ENCODE measurements around the gene TRANK1. TPM values are rescaled to one million over a fixed set of nuclear protein-coding genes. Genes with fewer than 3 reads are reported as not detected.

Gene TRANK1
- total RNA-seq, 2 experiments from 2014 or later = 12.0 to 13.2 TPM

DNA sequence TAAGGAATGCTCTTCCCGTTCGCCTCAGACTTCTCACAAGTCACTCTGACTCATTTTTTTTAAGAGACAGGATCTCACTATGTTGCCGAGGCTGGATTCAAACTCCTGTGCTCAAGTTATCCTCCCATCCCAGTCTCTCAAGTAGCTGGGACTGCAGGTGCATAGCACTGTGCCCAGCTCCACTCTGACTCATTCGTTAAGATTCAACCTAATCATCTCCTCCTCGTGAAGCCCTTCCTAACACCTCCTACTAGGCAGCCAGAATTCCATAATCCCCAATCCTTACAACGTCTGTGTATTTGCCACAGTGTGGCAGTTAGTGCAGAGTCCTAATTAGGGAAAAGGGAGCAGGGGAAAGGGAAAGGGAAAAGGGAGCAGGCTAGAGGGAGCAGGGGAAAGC is 154.1 kb downstream of the TRANK1 start:
- intact Hi-C loops (cut with DNase I, micrococcal nuclease) = no loop called here
- H3K4me1 Mint-ChIP-seq = no peaks in the 10 kb centered on the region
- ATAC-seq (no peak), DNase-seq (no peak)
- H3K36me3 Mint-ChIP-seq (ENCODE audit: low read depth) = no peaks in the 10 kb centered on the region
- ChIA-PET POLR2A (no interaction called here), CTCF (interaction anchor here (3.1 kb wide), 1 partner anchor 168 kb away, joined by 9 read pairs; no protein-coding TSS in a partner anchor)
- peaks cover 4% of the 10 kb centered on the region for H3K27me3 Mint-ChIP-seq
- H3K4me3 Mint-ChIP-seq = no peak overlapping the region
- no peak overlapping the region for H3K27ac Mint-ChIP-seq
- no peaks in the 10 kb centered on the region for H3K9me3 Mint-ChIP-seq (ENCODE audit: low read depth)

DNA sequence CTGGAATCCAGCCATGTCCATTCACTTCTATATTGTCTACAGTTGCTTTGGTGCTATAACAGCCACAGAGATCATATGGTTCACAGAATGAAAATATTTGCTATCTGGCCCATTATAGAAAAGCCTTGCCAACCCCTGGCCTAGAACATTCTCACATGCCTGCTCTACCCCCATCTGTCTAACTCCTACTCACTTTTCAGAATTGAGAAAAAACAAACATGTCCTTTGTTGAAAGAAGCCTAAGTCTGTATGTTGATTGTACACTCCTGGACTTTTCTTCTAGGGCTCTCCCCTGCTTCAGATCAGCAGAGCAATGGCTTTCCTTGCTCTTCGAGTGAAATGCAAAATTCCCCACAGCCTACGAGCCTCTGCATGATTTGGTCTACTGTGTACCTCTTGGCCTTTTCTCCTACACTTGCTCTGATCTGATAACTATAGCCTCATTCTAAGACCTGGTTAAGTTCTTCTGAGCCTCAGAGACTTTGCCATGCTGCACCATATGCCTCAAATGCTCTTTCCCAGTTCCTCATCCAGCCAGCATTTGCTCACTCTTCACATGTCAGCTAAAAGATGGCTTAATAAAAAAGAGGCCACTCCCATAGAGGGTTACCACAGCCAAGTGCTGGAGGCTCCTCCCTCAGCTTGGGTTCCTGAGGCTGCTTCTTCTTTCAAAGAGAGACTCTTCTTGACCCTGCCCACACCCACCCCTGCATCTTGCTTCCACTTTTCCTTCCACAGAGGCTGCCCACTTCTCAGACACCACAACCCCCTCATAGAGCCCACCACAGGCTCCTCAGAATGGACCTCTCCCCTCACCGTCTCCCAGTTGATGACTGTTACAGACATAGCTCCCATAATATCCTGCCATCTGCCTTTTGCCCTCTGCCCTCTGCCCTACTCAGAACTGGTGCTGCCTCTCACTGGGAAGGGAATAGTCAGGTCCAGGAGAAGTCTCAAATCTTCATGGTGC is 157.6 kb downstream of the TRANK1 start:
- Mint-ChIP-seq H3K4me1 (no peaks in the 10 kb centered on the region), H3K27me3 (peaks cover 6% of the 10 kb centered on the region), H3K36me3 (ENCODE audit: low read depth) (no peaks in the 10 kb centered on the region), H3K4me3 (no peak overlapping the region), H3K27ac (no peak overlapping the region), H3K9me3 (ENCODE audit: low read depth) (no peaks in the 10 kb centered on the region)
- DNase-seq (no peak), ATAC-seq (no peak)
- ChIA-PET POLR2A (no interaction called here), CTCF (no interaction called here)
- intact Hi-C loops (cut with DNase I, micrococcal nuclease) = no loop called here

DNA sequence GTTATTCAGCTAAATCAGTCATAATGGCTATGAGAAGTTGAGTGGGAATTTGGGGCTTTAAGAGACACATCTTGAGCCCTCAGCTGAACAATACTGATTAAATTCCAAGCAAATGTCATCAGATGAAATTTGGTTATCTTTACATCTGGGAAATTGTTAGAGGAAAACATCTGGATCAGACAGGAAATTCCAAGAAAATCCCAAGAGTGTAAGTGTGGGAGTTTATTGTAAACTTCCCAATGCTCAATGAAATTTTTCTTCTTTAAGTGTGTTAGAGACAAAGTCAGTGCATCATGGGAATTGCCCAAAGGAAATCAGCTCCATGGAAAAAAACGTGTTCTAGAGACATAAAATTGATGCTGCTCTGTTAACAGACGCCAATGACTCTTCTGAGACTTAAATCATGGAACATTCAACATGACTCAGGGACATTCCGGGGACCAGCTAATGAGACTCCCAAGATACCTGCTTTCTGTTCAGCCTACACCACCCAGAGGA is 160.7 kb downstream of the TRANK1 start:
- Mint-ChIP-seq H3K27me3 (peaks cover 2% of the 10 kb centered on the region), H3K4me3 (no peak overlapping the region), H3K9me3 (ENCODE audit: low read depth) (no peaks in the 10 kb centered on the region), H3K27ac (no peak overlapping the region), H3K36me3 (ENCODE audit: low read depth) (no peaks in the 10 kb centered on the region), H3K4me1 (no peaks in the 10 kb centered on the region)
- intact Hi-C loops (cut with DNase I, micrococcal nuclease) = no loop called here
- ChIA-PET POLR2A (no interaction called here), CTCF (interaction anchor here (0.6 to 2.2 kb wide), 3 partner anchors 10 to 174 kb away, joined by 3 to 6 read pairs (median 3); no protein-coding TSS in a partner anchor)
- ATAC-seq (no peak), DNase-seq (no peak)

DNA sequence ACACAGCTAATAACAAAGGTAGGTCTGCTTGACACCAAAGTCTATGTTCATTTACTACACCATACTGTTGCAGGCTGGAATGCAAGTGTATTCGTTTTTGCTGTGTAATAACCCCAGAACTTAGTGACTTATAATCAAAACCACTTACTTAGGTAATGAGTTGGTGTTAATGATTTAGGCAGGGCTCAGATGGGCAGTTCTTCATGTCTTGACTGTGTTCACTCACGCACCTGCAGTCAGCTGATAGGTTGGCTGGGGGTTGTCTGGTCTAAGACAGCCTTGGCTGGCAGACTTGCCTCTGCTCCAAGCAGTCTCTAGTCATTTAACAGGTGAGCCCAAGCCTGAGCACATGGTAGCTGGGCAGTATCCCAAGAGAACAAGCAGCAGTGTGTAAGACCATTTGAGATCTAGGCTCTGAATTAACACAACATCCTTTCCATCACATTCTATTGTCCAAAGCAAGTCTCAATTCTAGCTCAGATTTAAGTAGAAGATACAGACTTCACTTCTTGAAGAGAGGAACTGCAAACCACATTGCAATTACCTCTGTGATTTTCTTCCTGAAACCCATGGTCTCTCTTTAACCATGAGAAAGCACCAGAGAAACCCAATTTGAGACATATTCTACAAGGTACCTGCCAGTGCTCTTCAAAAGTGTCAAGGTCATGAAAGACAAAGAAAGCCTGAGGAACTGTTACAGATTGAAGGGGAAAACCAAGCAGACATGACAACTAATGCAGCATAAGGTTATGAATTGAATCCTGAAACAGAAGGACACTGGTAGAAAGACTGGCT is 167.2 kb downstream of the TRANK1 start:
- DNase-seq = no peak
- intact Hi-C loops (cut with DNase I, micrococcal nuclease) = no loop called here
- Mint-ChIP-seq H3K4me3 (no peak overlapping the region), H3K36me3 (ENCODE audit: low read depth) (no peaks in the 10 kb centered on the region), H3K9me3 (ENCODE audit: low read depth) (no peaks in the 10 kb centered on the region), H3K27me3 (peaks cover 2% of the 10 kb centered on the region), H3K4me1 (no peaks in the 10 kb centered on the region), H3K27ac (no peak overlapping the region)
- ChIA-PET CTCF (no interaction called here), POLR2A (no interaction called here)
- ATAC-seq = no peak

Other genes with a start within 250 kb of the TRANK1 start
- gene DCLK3, start 180.5 kb downstream of the TRANK1 start, total RNA-seq = under 1 TPM; 0.30 TPM
- 10 to 100 TPM in 1 of 2 experiments, 1 to 10 TPM in 1; 9.4 to 11.8 TPM for gene EPM2AIP1, start 48.1 kb upstream of the TRANK1 start, total RNA-seq
- gene MLH1, start 48.5 kb upstream of the TRANK1 start, total RNA-seq = 100 to 1,000 TPM in 1 of 2 experiments, 10 to 100 TPM in 1; 89.0 to 135 TPM
- gene LRRFIP2, start 229.5 kb upstream of the TRANK1 start, total RNA-seq = 10 to 100 TPM; 20.6 to 25.1 TPM